Measurements from ENCODE around the gene C1orf174. TPM values are rescaled to one million over a fixed set of nuclear protein-coding genes. Genes with fewer than 3 reads are reported as not detected.

C1orf174 gene
- total RNA-seq = 25.9 and 26.4 TPM in 2 replicates

DNA sequence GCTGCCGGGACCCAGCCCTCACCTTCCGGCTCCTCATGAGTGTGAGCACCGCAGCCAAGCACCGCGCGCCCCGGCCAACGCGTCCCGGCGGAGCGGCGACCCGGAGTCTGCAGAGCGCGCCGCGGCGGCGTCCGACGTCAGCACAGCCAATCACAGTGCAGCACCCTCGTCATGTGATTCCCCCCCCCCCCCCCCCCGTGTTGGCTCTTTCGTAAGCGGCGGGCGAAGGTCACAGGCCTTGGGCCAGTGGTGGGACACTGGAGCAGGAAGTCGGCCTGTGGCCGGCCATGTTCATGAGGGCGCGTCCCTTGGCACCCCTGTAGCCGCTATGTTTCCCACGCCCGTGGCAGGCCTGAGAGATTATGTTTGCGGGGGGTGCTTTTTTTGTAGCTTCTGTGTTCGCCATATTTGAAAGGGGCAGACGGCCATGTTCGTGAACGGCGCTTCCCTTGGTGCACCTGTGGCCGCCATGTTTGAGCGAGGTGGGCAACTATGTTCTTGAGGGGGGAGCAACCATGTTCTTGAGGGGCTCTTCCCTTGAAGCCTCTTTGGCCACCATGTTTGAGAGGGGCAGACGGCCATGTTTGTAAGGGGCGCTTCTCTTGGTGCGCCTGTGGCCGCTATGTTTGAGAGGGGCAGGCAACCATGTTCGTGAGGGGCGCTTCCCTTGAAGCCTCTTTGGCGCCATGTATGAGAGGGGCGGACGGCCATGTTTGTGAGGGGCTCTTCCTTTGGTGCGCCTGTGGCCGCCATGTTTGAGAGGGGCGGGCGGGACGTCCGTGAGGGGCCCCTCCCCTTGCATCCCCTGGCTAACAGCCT is at the start of gene C1orf174:
Gene C1orf174 (minus strand): TSS at position 123 of the 819 bp plus-strand sequence. CDS start 86 bp downstream, at position 37.

DNA sequence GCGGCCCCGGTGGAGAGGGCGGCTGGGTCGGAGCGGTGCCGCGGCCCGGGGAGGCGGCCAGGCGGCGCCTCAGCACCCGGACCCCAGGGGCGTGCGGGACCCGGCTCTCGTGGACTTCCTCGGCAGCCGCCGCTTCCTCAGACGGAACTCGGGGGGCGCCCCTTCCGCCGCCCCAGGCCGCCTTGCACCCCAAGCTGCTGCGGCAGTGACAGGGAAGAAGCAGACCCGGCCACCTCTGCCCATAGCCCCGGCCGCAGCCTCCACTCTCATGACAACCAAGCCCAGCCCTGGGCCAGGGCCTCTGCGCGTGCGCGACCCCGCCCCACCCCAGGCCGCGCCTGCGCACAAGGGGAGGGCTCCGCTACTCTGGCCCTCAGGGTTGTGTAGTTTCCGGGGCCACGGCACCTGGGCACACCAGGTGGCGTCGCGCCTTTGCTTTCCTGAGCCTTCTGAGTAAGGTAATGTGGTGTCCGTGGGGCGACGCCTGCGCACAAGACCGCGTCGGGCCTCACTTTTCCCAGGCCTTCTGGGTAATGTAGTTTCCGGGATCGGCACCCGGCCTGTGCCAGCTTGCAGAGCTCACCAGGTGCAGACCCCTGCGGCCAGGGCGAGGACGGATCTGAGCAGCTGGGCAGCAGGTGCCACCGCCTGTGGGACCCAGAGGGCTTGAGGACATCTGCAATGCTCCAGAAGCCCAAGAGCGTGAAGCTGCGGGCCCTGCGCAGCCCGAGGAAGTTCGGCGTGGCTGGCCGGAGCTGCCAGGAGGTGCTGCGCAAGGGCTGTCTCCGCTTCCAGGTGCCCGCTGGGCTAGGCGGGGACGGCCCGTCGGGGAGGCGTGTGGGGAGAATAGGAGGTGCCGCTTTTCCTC is 42.9 kb downstream of the C1orf174 start, which contains the start of the genes CEP104 and DFFB:
Gene CEP104 (minus strand): TSS at position 289 of the 868 bp plus-strand sequence. CDS start 4,804 bp downstream, outside the sequence.
Gene DFFB (plus strand): TSS at position 554 of the 868 bp plus-strand sequence. CDS start 128 bp downstream, at position 682.

Other genes starting within 250 kb of the C1orf174 start
- gene TP73, start 247.8 kb downstream of the C1orf174 start, total RNA-seq = not detected in 2 replicates
- gene CCDC27, start 147.8 kb downstream of the C1orf174 start, total RNA-seq = not detected in 2 replicates
- gene SMIM1, start 127.5 kb downstream of the C1orf174 start, total RNA-seq = not detected in 2 replicates
- 26.9 and 35.7 TPM in 2 replicates for gene LRRC47, start 103.8 kb downstream of the C1orf174 start, total RNA-seq
- gene CEP104, start 43.1 kb downstream of the C1orf174 start, total RNA-seq = 25.1 and 32.2 TPM in 2 replicates
- gene DFFB, start 42.8 kb downstream of the C1orf174 start, total RNA-seq = 5.3 and 9.9 TPM in 2 replicates

Data from cardiac atrium fibroblast (primary cell).